ENCODE results near the gene SNTB2. TPM values are rescaled to one million over a fixed set of nuclear protein-coding genes. Genes with fewer than 3 reads are reported as not detected.

Gene SNTB2
- total RNA-seq, 1 experiment from 2014 or later = 14.0 TPM

- H3K27me3 ChIP-seq = no peaks in the 10 kb centered on the region
- H3K27ac ChIP-seq = no peak overlapping the region
- no peaks in the 10 kb centered on the region for H3K9me3 ChIP-seq (replicated peaks)
- no peaks in the 10 kb centered on the region for H3K36me3 ChIP-seq
- no peaks in the 10 kb centered on the region for H3K4me1 ChIP-seq
- DNase-seq = no peak
- H3K4me3 ChIP-seq = no peak overlapping the region
These were observed 120.1 kb downstream of the SNTB2 start for GRCh38 chr16:69307091-69307490.

- no peak overlapping the region for H3K4me3 ChIP-seq
- H3K9me3 ChIP-seq (replicated peaks) = no peaks in the 10 kb centered on the region
- no peaks in the 10 kb centered on the region for H3K36me3 ChIP-seq
- H3K27ac ChIP-seq = no peak overlapping the region
- H3K4me1 ChIP-seq = no peaks in the 10 kb centered on the region
- no peaks in the 10 kb centered on the region for H3K27me3 ChIP-seq
- DNase-seq = no peak
These were observed 120.9 kb downstream of the SNTB2 start for GRCh38 chr16:69307856-69308255.

GRCh38 chr16:69309316-69309715 is 122.4 kb downstream of the SNTB2 start:
- Histone ChIP-seq H3K4me3 (no peak overlapping the region), H3K4me1 (no peaks in the 10 kb centered on the region), H3K27me3 (no peaks in the 10 kb centered on the region), H3K27ac (no peak overlapping the region), H3K9me3 (replicated peaks) (no peaks in the 10 kb centered on the region), H3K36me3 (0 out of 2 replicates have a peak, but pooled peaks cover 4% of the 10 kb centered on the region)
- no peak for DNase-seq

GRCh38 chr16:69310653-69311532 is 123.9 kb downstream of the SNTB2 start, which contains the start of gene VPS4A:
Gene VPS4A, plus strand, starts transcription at chr16:69311350. Its CDS starts 162 bp downstream, at chr16:69311512.
- Histone ChIP-seq H3K9me3 (replicated peaks) (no peaks in the 10 kb centered on the region), H3K27ac (peak within 1 kb of the TSS; percentile 31; the same call in 1 of the 2 replicates)
- DNase-seq = peak; percentile 92

GRCh38 chr16:69311533-69312387 is 124.8 kb downstream of the SNTB2 start:
- peak; percentile 38 to 40 for DNase-seq
- Histone ChIP-seq H3K4me1 (no peaks in the 10 kb centered on the region), H3K36me3 (peaks cover 7% of the 10 kb centered on the region; the same call in 1 of the 2 replicates), H3K9me3 (replicated peaks) (no peaks in the 10 kb centered on the region), H3K4me3 (peak overlapping the region; percentile 98), H3K27me3 (no peaks in the 10 kb centered on the region), H3K27ac (no peak overlapping the region; the same call in 1 of the 2 replicates)

More at GRCh38 chr16:69310653-69311532, 123.9 kb downstream of the SNTB2 start, which contains the start of gene VPS4A:
- Histone ChIP-seq H3K27me3 (no peaks in the 10 kb centered on the region), H3K36me3 (0 out of 2 replicates have a peak, but pooled peaks cover 4% of the 10 kb centered on the region), H3K4me3 (peak within 1 kb of the TSS; percentile 98), H3K4me1 (no peaks in the 10 kb centered on the region)

GRCh38 chr16:69313469-69313868 is 126.5 kb downstream of the SNTB2 start:
- no peak for DNase-seq
- H3K27ac ChIP-seq = no peak overlapping the region
- H3K36me3 ChIP-seq = peaks cover 7% of the 10 kb centered on the region; the same call in 1 of the 2 replicates
- H3K9me3 ChIP-seq (replicated peaks) = no peaks in the 10 kb centered on the region
- no peaks in the 10 kb centered on the region for H3K4me1 ChIP-seq
- no peak overlapping the region for H3K4me3 ChIP-seq
- no peaks in the 10 kb centered on the region for H3K27me3 ChIP-seq

- H3K36me3 ChIP-seq = peaks cover 12% of the 10 kb centered on the region; the same call in 1 of the 2 replicates
- H3K9me3 ChIP-seq (replicated peaks) = no peaks in the 10 kb centered on the region
- no peak overlapping the region for H3K27ac ChIP-seq
- no peak for DNase-seq
- H3K27me3 ChIP-seq = no peaks in the 10 kb centered on the region
- no peaks in the 10 kb centered on the region for H3K4me1 ChIP-seq
- H3K4me3 ChIP-seq = no peak overlapping the region
These were observed 127.6 kb downstream of the SNTB2 start for GRCh38 chr16:69314534-69314933.

- H3K4me3 ChIP-seq = no peak overlapping the region
- no peaks in the 10 kb centered on the region for H3K27me3 ChIP-seq
- no peak for DNase-seq
- H3K9me3 ChIP-seq (replicated peaks) = no peaks in the 10 kb centered on the region
- H3K27ac ChIP-seq = no peak overlapping the region
- H3K4me1 ChIP-seq = no peaks in the 10 kb centered on the region
- H3K36me3 ChIP-seq = peaks cover 15% of the 10 kb centered on the region; the same call in 1 of the 2 replicates
These were observed 128.7 kb downstream of the SNTB2 start for GRCh38 chr16:69315486-69316311.

GRCh38 chr16:69316595-69317034 is 129.7 kb downstream of the SNTB2 start:
- Histone ChIP-seq H3K4me1 (no peaks in the 10 kb centered on the region), H3K36me3 (peaks cover 15% of the 10 kb centered on the region; the same call in 1 of the 2 replicates), H3K9me3 (replicated peaks) (no peaks in the 10 kb centered on the region), H3K27me3 (no peaks in the 10 kb centered on the region), H3K4me3 (no peak overlapping the region), H3K27ac (no peak overlapping the region)
- no peak for DNase-seq

GRCh38 chr16:69318177-69318910 is 131.4 kb downstream of the SNTB2 start:
- H3K36me3 ChIP-seq = peaks cover 24% of the 10 kb centered on the region; the same call in 1 of the 2 replicates
- H3K27me3 ChIP-seq = no peaks in the 10 kb centered on the region

GRCh38 chr16:69318911-69319289 is 131.9 kb downstream of the SNTB2 start:
- no peaks in the 10 kb centered on the region for H3K4me1 ChIP-seq
- no peak overlapping the region for H3K27ac ChIP-seq
- no peak for DNase-seq
- no peak overlapping the region for H3K4me3 ChIP-seq
- H3K9me3 ChIP-seq (replicated peaks) = no peaks in the 10 kb centered on the region
- peaks cover 25% of the 10 kb centered on the region; the same call in 1 of the 2 replicates for H3K36me3 ChIP-seq
- H3K27me3 ChIP-seq = no peaks in the 10 kb centered on the region

More at GRCh38 chr16:69318177-69318910, 131.4 kb downstream of the SNTB2 start:
- Histone ChIP-seq H3K9me3 (replicated peaks) (no peaks in the 10 kb centered on the region), H3K4me1 (no peaks in the 10 kb centered on the region), H3K27ac (no peak overlapping the region), H3K4me3 (no peak overlapping the region)
- no peak for DNase-seq

- Histone ChIP-seq H3K36me3 (peaks cover 27% of the 10 kb centered on the region; the same call in 1 of the 2 replicates), H3K9me3 (replicated peaks) (no peaks in the 10 kb centered on the region), H3K4me3 (no peak overlapping the region), H3K27ac (no peak overlapping the region), H3K27me3 (no peaks in the 10 kb centered on the region), H3K4me1 (no peaks in the 10 kb centered on the region)
- no peak for DNase-seq
These were observed 132.4 kb downstream of the SNTB2 start for GRCh38 chr16:69319381-69319780.

All from SJCRH30 (cell line).